SK-N-SH treated with all-trans-retinoic acid at 6 μM for 48 hours (cell line): Measurements from ENCODE around the gene EMD.

Source experiments
- ATAC-seq: fragments of 200-7000 bp; cut with Tn5 transposase; 3 replicates; pipeline ENCODE4 v1.9.1; 2020; ENCODE audit warnings: mild to moderate bottlenecking, moderate library complexity
- ARNTL ChIP-seq: fragments of 450-650 bp; formaldehyde crosslinking; IDR thresholded peaks from 2 replicates; pipeline ENCODE4 v1.5.0; 2020; ENCODE audit warnings: low read depth, mild to moderate bottlenecking, moderate library complexity, borderline replicate concordance
- BACH2 ChIP-seq: fragments of 250-450 bp; sonication (Bioruptor Pico); IDR thresholded peaks from 2 replicates; pipeline ENCODE4 v1.9.0; 2021; ENCODE audit warnings: mild to moderate bottlenecking, borderline replicate concordance
- CREB5 ChIP-seq: fragments of 250-450 bp; sonication (Bioruptor Pico); IDR thresholded peaks from 2 replicates; pipeline ENCODE4 v1.5.1; 2020; ENCODE audit warnings: low read depth, mild to moderate bottlenecking, moderate library complexity
- ESRRG ChIP-seq: fragments of 250-450 bp; sonication (Bioruptor Pico); IDR thresholded peaks from 2 replicates; pipeline ENCODE4 v1.6.1; 2021; ENCODE audit warnings: mild to moderate bottlenecking
- GLIS3 ChIP-seq: fragments of 250-450 bp; sonication (Bioruptor Pico); IDR thresholded peaks from 2 replicates; pipeline ENCODE4 v1.5.0; 2020; ENCODE audit warnings: mild to moderate bottlenecking, moderate library complexity
- OSR1 ChIP-seq: fragments of 250-450 bp; sonication (Bioruptor Pico); IDR thresholded peaks from 2 replicates; pipeline ENCODE4 v1.8.0; 2022; ENCODE audit warnings: moderate library complexity, mild to moderate bottlenecking, inconsistent platforms
- PATZ1 ChIP-seq: fragments of 250-450 bp; sonication (Bioruptor Pico); IDR thresholded peaks from 2 replicates; pipeline ENCODE4 v1.8.0; 2020; ENCODE audit warnings: mild to moderate bottlenecking, moderate library complexity, borderline replicate concordance
- PPARA ChIP-seq: fragments of 250-450 bp; sonication (Bioruptor Pico); IDR thresholded peaks from 2 replicates; pipeline ENCODE4 v1.5.0; 2020; ENCODE audit warnings: mild to moderate bottlenecking, borderline replicate concordance
- RARB ChIP-seq: fragments of 250-450 bp; sonication (Bioruptor Pico); IDR thresholded peaks from 2 replicates; pipeline ENCODE4 v1.8.0; 2021; ENCODE audit warnings: mild to moderate bottlenecking, moderate library complexity
- TCF4 ChIP-seq: fragments of 250-450 bp; sonication (Bioruptor Pico); IDR thresholded peaks from 2 replicates; pipeline ENCODE4 v1.8.0; 2021; ENCODE audit warnings: mild to moderate bottlenecking, moderate library complexity, borderline replicate concordance
- TOX ChIP-seq: fragments of 250-450 bp; sonication (Bioruptor Pico); IDR thresholded peaks from 2 replicates; pipeline ENCODE4 v1.8.0; 2021; ENCODE audit warnings: mild to moderate bottlenecking, moderate library complexity, borderline replicate concordance
- TSHZ2 ChIP-seq: fragments of 250-450 bp; sonication (Bioruptor Pico); IDR thresholded peaks from 2 replicates; pipeline ENCODE4 v1.5.0; 2020; ENCODE audit warnings: mild to moderate bottlenecking, moderate library complexity
- ZC3H10 ChIP-seq: fragments of 250-450 bp; sonication (Bioruptor Pico); IDR thresholded peaks from 2 replicates; pipeline ENCODE4 v1.5.1; 2021; ENCODE audit warnings: mild to moderate bottlenecking, moderate library complexity
- ZFP3 ChIP-seq: fragments of 250-450 bp; sonication (Bioruptor Pico); IDR thresholded peaks from 2 replicates; pipeline ENCODE4 v1.5.0; 2020; ENCODE audit warnings: mild to moderate bottlenecking, moderate library complexity
- ZFP30 ChIP-seq: fragments of 450-650 bp; formaldehyde crosslinking; IDR thresholded peaks from 2 replicates; pipeline ENCODE4 v1.5.0; 2022; ENCODE audit warnings: mild to moderate bottlenecking, moderate library complexity
- ZNF565 ChIP-seq: fragments of 450-650 bp; formaldehyde crosslinking; conservative IDR thresholded peaks from 2 replicates; pipeline ENCODE4 v1.5.0; 2020; ENCODE audit warnings: low read depth, mild to moderate bottlenecking, moderate library complexity
- ZNF70 ChIP-seq: fragments of 450-650 bp; formaldehyde crosslinking; IDR thresholded peaks from 2 replicates; pipeline ENCODE4 v1.5.0; 2020; ENCODE audit warnings: mild to moderate bottlenecking, moderate library complexity
- TF ChIP-seq, protein P1 (sequence below): fragments of 250-450 bp; sonication (Bioruptor Pico); IDR thresholded peaks from 2 replicates; pipeline ENCODE4 v1.5.1; 2021; ENCODE audit warnings: mild to moderate bottlenecking, moderate library complexity
- TF ChIP-seq, protein P2 (sequence below): fragments of 250-450 bp; sonication (Bioruptor Pico); IDR thresholded peaks from 2 replicates; pipeline ENCODE4 v1.8.0; 2021; ENCODE audit warnings: low read depth, mild to moderate bottlenecking, moderate library complexity, borderline replicate concordance

The EMD gene

DNA sequence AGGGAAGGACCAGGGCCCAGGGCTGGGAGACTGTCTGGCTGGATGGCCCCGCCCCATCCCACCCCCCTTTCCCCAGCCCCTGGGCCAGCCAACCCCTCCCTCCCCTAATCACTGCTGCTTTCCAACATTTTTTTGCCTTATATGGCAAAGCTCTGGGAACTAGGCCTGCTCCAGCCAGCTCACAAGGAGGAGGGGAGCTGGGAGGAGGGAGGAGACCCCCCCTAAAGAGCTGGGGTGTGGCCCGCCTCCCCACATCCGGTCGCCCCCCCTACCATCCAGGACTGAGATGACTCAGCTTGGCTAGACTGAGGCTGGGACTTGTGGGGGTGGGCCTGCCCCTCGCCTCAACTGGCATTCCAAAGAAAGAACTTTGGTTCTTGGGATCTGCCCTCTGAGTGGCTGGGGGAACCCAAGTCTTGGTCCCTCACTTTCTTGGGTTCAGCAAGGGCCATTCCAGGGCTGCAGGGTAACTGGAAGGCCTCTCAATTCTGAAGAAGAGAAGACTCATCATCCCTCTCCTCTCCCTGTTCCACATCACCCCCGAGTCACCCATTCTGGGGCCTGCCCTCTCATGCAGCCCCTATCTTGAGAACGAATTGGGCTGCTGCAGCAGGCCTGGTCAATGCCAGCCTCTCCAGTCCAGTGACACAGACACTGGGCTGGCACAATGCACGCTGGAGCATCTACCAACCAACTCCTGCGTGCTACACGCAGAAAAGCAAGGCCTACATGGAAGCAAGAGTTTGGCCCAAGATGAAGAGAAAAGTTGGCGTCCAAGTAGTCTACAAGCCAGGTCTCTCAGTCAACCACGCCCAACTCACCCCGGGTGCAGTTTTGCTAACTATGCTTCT lies 9.4 kb upstream of the EMD start:
- TF ChIP-seq BACH2 (CRISPR knock-in tag) (no peak), PATZ1 (CRISPR knock-in tag) (peak; percentile 95; the same call in 1 of the 2 replicates), ZFP30 (CRISPR knock-in tag) (no peak), OSR1 (CRISPR knock-in tag) (no peak)
- TF ChIP-seq, protein P1, sequence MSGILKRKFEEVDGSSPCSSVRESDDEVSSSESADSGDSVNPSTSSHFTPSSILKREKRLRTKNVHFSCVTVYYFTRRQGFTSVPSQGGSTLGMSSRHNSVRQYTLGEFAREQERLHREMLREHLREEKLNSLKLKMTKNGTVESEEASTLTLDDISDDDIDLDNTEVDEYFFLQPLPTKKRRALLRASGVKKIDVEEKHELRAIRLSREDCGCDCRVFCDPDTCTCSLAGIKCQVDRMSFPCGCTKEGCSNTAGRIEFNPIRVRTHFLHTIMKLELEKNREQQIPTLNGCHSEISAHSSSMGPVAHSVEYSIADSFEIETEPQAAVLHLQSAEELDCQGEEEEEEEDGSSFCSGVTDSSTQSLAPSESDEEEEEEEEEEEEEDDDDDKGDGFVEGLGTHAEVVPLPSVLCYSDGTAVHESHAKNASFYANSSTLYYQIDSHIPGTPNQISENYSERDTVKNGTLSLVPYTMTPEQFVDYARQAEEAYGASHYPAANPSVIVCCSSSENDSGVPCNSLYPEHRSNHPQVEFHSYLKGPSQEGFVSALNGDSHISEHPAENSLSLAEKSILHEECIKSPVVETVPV (CRISPR knock-in tag) = no peak
- peak; percentile 64 for ATAC-seq

DNA sequence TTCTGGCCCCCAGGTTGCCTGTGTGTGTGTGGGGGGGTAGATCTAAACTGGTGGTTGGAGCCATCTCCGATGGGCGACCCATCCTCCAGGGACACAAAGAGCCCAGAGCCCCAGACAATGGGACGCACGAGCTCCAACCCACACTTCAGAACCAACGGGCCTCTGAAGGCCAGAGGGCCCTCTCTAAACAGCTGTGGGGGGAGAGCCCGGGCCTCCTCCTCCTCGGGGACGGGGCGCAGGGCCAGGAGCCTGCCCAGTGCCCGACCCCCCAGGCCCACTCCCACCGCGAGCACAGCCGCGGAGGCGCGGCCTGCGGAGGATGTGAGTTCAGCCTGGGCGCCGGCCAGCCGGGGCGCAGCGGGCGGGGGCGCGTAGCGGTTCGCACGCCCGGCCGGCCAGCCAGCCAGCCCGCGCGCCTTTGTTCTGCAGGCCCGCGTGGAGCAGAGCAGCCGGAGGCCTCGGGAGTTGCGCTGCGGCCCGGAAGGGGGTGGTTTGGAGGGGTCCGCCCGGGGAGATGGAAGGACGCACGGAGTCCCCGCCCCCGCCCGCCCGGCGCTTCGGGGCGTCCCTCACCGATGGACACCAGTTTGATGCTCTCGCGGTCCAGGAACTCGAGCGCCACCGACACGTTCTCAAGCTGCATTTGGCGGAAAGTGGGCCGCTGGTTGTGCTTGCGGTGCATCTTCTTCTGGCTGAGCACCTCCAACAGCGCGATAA lies 8.6 kb upstream of the EMD start:
- no peak for ATAC-seq
- no peak for TF ChIP-seq ZFP30 (CRISPR knock-in tag)
- TF ChIP-seq ZNF70 (CRISPR knock-in tag) = no peak
- no peak for TF ChIP-seq ARNTL (CRISPR knock-in tag)
- no peak for TF ChIP-seq PATZ1 (CRISPR knock-in tag)
- TF ChIP-seq CREB5 = no peak
- TF ChIP-seq ESRRG (CRISPR knock-in tag) = no peak
- no peak for TF ChIP-seq TCF4
- no peak for TF ChIP-seq GLIS3 (CRISPR knock-in tag)
- TF ChIP-seq OSR1 (CRISPR knock-in tag) = no peak
- TF ChIP-seq TOX (CRISPR knock-in tag) = no peak
- no peak for TF ChIP-seq ZC3H10 (CRISPR knock-in tag)
- TF ChIP-seq TSHZ2 = no peak
- no peak for TF ChIP-seq ZNF565 (CRISPR knock-in tag)
- no peak for TF ChIP-seq PPARA (CRISPR knock-in tag)
- no peak for TF ChIP-seq BACH2 (CRISPR knock-in tag)
- TF ChIP-seq, protein P1 (CRISPR knock-in tag) = no peak
- no peak for TF ChIP-seq ZFP3 (CRISPR knock-in tag)
- TF ChIP-seq, protein P2, sequence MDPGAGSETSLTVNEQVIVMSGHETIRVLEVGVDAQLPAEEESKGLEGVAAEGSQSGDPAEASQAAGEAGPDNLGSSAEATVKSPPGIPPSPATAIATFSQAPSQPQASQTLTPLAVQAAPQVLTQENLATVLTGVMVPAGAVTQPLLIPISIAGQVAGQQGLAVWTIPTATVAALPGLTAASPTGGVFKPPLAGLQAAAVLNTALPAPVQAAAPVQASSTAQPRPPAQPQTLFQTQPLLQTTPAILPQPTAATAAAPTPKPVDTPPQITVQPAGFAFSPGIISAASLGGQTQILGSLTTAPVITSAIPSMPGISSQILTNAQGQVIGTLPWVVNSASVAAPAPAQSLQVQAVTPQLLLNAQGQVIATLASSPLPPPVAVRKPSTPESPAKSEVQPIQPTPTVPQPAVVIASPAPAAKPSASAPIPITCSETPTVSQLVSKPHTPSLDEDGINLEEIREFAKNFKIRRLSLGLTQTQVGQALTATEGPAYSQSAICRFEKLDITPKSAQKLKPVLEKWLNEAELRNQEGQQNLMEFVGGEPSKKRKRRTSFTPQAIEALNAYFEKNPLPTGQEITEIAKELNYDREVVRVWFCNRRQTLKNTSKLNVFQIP (CRISPR knock-in tag) = no peak
- no peak for TF ChIP-seq RARB (CRISPR knock-in tag)
